Measurements from ENCODE around the gene MGAT5. TPM values are rescaled to one million over a fixed set of nuclear protein-coding genes. Genes with fewer than 3 reads are reported as not detected.

MGAT5 gene
- total RNA-seq, 4 donors from 2014 or later: 47.4 to 56.4 (median 50.3) TPM

DNA sequence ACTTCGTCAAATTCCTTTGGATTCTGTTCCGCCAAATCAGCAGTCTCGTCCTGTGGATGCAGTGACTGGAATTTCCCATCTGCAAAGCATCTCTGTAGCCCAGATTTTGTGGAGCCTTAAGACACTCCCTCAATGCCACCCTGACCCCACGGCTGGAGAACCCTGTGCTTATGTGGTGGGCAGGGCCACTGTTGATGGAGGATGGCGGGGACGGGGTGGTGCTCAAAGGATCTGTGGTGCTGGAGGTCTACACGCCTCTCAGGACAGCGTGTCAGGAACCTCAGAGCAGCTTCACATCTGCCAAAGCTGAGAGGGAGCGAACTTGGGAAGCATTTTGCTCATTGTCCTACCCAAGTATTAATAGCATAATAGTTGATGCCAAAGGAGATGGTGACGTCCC, 200.1 kb downstream of the MGAT5 start:
- intact Hi-C loops (cut with DNase I): no loop called here
- H3K4me3 ChIP-seq: no peak overlapping the region
- no peak overlapping the region for H3K27ac ChIP-seq (replicated peaks in 1 of 4)
- TF ChIP-seq POLR2AphosphoS5 (IDR thresholded peaks at IDR 0.05) (no peak), EP300 (IDR thresholded peaks at IDR 0.05) (no peak), POLR2A (IDR thresholded peaks at IDR 0.05; ENCODE audit: low read depth) (no peak)
- TF ChIP-seq, protein P1, sequence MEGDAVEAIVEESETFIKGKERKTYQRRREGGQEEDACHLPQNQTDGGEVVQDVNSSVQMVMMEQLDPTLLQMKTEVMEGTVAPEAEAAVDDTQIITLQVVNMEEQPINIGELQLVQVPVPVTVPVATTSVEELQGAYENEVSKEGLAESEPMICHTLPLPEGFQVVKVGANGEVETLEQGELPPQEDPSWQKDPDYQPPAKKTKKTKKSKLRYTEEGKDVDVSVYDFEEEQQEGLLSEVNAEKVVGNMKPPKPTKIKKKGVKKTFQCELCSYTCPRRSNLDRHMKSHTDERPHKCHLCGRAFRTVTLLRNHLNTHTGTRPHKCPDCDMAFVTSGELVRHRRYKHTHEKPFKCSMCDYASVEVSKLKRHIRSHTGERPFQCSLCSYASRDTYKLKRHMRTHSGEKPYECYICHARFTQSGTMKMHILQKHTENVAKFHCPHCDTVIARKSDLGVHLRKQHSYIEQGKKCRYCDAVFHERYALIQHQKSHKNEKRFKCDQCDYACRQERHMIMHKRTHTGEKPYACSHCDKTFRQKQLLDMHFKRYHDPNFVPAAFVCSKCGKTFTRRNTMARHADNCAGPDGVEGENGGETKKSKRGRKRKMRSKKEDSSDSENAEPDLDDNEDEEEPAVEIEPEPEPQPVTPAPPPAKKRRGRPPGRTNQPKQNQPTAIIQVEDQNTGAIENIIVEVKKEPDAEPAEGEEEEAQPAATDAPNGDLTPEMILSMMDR (IDR thresholded peaks at IDR 0.05): no peak
- no peaks in the 10 kb centered on the region for H3K27me3 ChIP-seq
- H3K9me3 ChIP-seq: no peaks in the 10 kb centered on the region
- no peak for DNase-seq (ENCODE audit: extremely low spot score)
- H3K36me3 ChIP-seq: peaks cover 0 to 17% (median 13%) of the 10 kb centered on the region in 4 donors
- H3K4me1 ChIP-seq: no peaks in the 10 kb centered on the region
- 93% methylated on average over 10 of the region's 10 CpGs for WGBS

DNA sequence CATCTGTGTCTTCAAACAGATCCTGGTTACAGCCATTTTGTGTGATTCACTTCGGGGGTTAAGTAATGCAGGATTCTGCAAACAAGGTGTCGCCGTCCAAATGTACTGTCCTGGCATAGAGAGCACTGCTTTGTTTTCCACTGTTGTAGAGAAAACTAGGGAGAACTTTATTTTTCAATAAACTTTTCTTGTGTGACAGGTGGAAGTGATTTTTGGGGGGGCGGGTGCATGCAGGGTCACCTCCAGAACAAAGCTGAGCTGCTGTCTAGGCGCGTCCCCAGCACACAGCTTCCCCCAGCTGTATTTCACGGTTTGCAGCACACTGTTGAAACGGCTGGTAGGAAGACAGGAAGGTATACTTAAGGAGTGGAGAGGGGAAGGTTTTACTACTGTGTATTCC, 200.6 kb downstream of the MGAT5 start:
- H3K27me3 ChIP-seq: no peaks in the 10 kb centered on the region
- no peaks in the 10 kb centered on the region for H3K4me1 ChIP-seq
- no peaks in the 10 kb centered on the region for H3K9me3 ChIP-seq
- 83% methylated on average over 8 of the region's 8 CpGs for WGBS
- H3K4me3 ChIP-seq: no peak overlapping the region
- TF ChIP-seq POLR2A (IDR thresholded peaks at IDR 0.05; ENCODE audit: low read depth) (no peak), POLR2AphosphoS5 (IDR thresholded peaks at IDR 0.05) (no peak), EP300 (IDR thresholded peaks at IDR 0.05) (no peak)
- TF ChIP-seq, protein P1 (IDR thresholded peaks at IDR 0.05): no peak
- H3K27ac ChIP-seq (replicated peaks in 1 of 4): no peak overlapping the region
- no peak for DNase-seq (ENCODE audit: extremely low spot score)
- H3K36me3 ChIP-seq: peaks cover 0 to 12% (median 8%) of the 10 kb centered on the region in 4 donors
- intact Hi-C loops (cut with DNase I): no loop called here

DNA sequence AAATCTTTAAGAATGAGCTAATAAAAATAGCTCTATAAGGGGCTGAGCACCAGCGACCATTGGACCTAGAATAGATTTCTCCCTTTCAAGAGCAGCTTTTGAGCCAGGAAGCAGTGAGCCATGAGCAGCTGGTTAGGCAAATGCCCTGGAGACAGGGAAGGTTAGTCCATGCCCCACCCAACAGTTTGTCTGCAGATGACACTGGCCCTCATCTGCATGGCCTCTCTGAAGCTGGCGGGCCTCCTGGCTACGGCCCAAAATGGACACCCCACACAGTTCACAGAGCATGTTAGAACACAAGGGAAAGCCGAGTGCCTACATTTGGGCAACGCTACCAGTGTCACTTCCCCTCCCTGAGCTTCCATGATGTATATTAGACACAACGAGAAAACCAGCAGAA, 201.1 kb downstream of the MGAT5 start:
- no peak for TF ChIP-seq POLR2AphosphoS5 (IDR thresholded peaks at IDR 0.05)
- no peak for TF ChIP-seq POLR2A (IDR thresholded peaks at IDR 0.05; ENCODE audit: low read depth)
- TF ChIP-seq, protein P1 (IDR thresholded peaks at IDR 0.05): no peak
- no peak for TF ChIP-seq EP300 (IDR thresholded peaks at IDR 0.05)
- intact Hi-C loops (cut with DNase I): no loop called here
- peaks cover 0 to 7% (median 3%) of the 10 kb centered on the region in 4 donors for H3K36me3 ChIP-seq
- no peak overlapping the region for H3K27ac ChIP-seq (replicated peaks in 1 of 4)
- WGBS: 88% methylated on average over 4 of the region's 6 CpGs
- no peaks in the 10 kb centered on the region for H3K4me1 ChIP-seq
- no peak for DNase-seq (ENCODE audit: extremely low spot score)
- H3K27me3 ChIP-seq: no peaks in the 10 kb centered on the region
- no peaks in the 10 kb centered on the region for H3K9me3 ChIP-seq
- no peak overlapping the region for H3K4me3 ChIP-seq

DNA sequence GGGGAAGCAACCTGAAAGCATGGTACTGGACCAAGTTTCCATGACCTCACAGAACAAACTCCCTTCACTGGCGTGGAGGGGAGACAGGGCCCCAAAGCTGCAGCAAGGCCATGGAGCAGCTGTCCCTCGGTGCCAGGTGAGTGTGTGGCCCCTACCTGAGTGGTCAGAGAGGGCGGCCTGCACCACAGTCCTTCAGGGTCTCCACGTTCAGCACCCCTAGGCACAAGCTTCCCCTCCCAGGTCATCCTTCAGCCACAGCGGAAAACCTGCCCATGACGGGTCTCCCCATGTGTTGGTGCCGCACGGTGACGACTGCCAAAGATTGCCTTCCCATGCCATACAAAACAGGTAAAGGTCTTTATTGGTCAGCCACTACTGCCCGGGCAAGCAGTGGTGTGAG, 201.6 kb downstream of the MGAT5 start:
- Histone ChIP-seq H3K4me3 (no peak overlapping the region), H3K27ac (replicated peaks in 1 of 4) (no peak overlapping the region), H3K9me3 (no peaks in the 10 kb centered on the region), H3K4me1 (no peaks in the 10 kb centered on the region), H3K36me3 (peaks cover 0 to 4% (median 2%) of the 10 kb centered on the region in 4 donors), H3K27me3 (no peaks in the 10 kb centered on the region)
- no peak for TF ChIP-seq POLR2AphosphoS5 (IDR thresholded peaks at IDR 0.05)
- TF ChIP-seq, protein P1 (IDR thresholded peaks at IDR 0.05): no peak
- TF ChIP-seq EP300 (IDR thresholded peaks at IDR 0.05): no peak
- no peak for TF ChIP-seq POLR2A (IDR thresholded peaks at IDR 0.05; ENCODE audit: low read depth)
- no peak for DNase-seq (ENCODE audit: extremely low spot score)
- intact Hi-C loops (cut with DNase I): no loop called here
- WGBS: 95% methylated on average over 7 of the region's 10 CpGs

DNA sequence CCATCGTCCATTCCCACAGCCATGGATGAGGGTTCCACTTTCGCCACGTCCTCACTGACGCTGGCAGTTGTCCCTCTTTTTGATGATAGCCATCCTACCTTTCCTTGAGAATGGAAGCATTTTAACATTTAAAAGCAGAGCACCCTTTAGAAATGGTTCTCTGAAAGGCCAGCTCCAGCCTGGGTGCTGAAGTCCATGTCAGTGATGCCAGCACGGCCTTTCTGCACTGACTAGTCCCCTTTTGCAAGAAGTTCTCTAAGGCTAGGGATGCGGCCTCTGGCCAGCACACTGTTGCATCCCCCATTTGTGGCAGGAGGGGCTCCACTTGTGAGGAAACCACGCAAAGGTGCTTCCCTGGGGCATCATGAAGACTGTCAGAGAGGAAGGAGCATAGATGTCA, 203.5 kb downstream of the MGAT5 start:
- H3K4me1 ChIP-seq: no peaks in the 10 kb centered on the region
- DNase-seq (ENCODE audit: extremely low spot score): no peak
- H3K27ac ChIP-seq (replicated peaks in 1 of 4): no peak overlapping the region
- H3K36me3 ChIP-seq: peaks cover 0 to 4% (median 2%) of the 10 kb centered on the region in 4 donors
- WGBS: 97% methylated on average over 7 of the region's 7 CpGs
- H3K9me3 ChIP-seq: no peaks in the 10 kb centered on the region
- no peak overlapping the region for H3K4me3 ChIP-seq
- TF ChIP-seq EP300 (IDR thresholded peaks at IDR 0.05) (no peak), POLR2A (IDR thresholded peaks at IDR 0.05; ENCODE audit: low read depth) (no peak), POLR2AphosphoS5 (IDR thresholded peaks at IDR 0.05) (no peak)
- TF ChIP-seq, protein P1 (IDR thresholded peaks at IDR 0.05): no peak
- intact Hi-C loops (cut with DNase I): no loop called here
- no peaks in the 10 kb centered on the region for H3K27me3 ChIP-seq
